ENCODE data around the gene PAN3. TPM values are rescaled to one million over a fixed set of nuclear protein-coding genes. Genes with fewer than 3 reads are reported as not detected.

Gene PAN3
- total RNA-seq, 4 donors from 2014 or later = 26.2 to 30.4 (median 27.1) TPM

- WGBS = 41% methylated on average over 2 of the region's 2 CpGs
- Histone ChIP-seq H3K4me1 (no peaks in the 10 kb centered on the region), H3K27me3 (no peaks in the 10 kb centered on the region), H3K36me3 (peaks cover 0 to 24% (median 14%) of the 10 kb centered on the region in 4 donors), H3K4me3 (no peak overlapping the region), H3K27ac (replicated peaks in 1 of 4) (no peak overlapping the region), H3K9me3 (no peaks in the 10 kb centered on the region)
- intact Hi-C loops (cut with DNase I) = no loop called here
- TF ChIP-seq POLR2A (IDR thresholded peaks at IDR 0.05; ENCODE audit: low read depth) = no peak
- TF ChIP-seq CTCF (IDR thresholded peaks at IDR 0.05) = no peak
- no peak for TF ChIP-seq EP300 (IDR thresholded peaks at IDR 0.05)
- TF ChIP-seq POLR2AphosphoS5 (IDR thresholded peaks at IDR 0.05) = no peak
- no peak for DNase-seq (ENCODE audit: extremely low spot score)
Measured at GRCh38 chr13:28239374-28239773, 101.0 kb downstream of the PAN3 start.

GRCh38 chr13:28245465-28245864 is 107.1 kb downstream of the PAN3 start:
- WGBS = 88% methylated on average over 2 of the region's 2 CpGs
- no peak overlapping the region for H3K27ac ChIP-seq (replicated peaks in 1 of 4)

GRCh38 chr13:28246891-28247290 is 108.5 kb downstream of the PAN3 start:
- Histone ChIP-seq H3K36me3 (peaks cover 0 to 9% (median 7%) of the 10 kb centered on the region in 4 donors), H3K9me3 (no peaks in the 10 kb centered on the region), H3K4me1 (peaks cover 0 to 4% (median 0%) of the 10 kb centered on the region in 4 donors), H3K4me3 (no peak overlapping the region), H3K27me3 (no peaks in the 10 kb centered on the region), H3K27ac (replicated peaks in 1 of 4) (no peak overlapping the region)
- no peak for DNase-seq (ENCODE audit: extremely low spot score)
- intact Hi-C loops (cut with DNase I) = no loop called here
- 88% methylated on average over 2 of the region's 2 CpGs for WGBS
- no peak for TF ChIP-seq EP300 (IDR thresholded peaks at IDR 0.05)
- no peak for TF ChIP-seq POLR2A (IDR thresholded peaks at IDR 0.05; ENCODE audit: low read depth)
- no peak for TF ChIP-seq POLR2AphosphoS5 (IDR thresholded peaks at IDR 0.05)
- no peak for TF ChIP-seq CTCF (IDR thresholded peaks at IDR 0.05)

More at GRCh38 chr13:28245465-28245864, 107.1 kb downstream of the PAN3 start:
- TF ChIP-seq POLR2AphosphoS5 (IDR thresholded peaks at IDR 0.05) (no peak), POLR2A (IDR thresholded peaks at IDR 0.05; ENCODE audit: low read depth) (no peak), EP300 (IDR thresholded peaks at IDR 0.05) (no peak)
- no peaks in the 10 kb centered on the region for H3K27me3 ChIP-seq
- peaks cover 0 to 4% (median 0%) of the 10 kb centered on the region in 4 donors for H3K4me1 ChIP-seq
- no peak for DNase-seq (ENCODE audit: extremely low spot score)
- peaks cover 0 to 16% (median 11%) of the 10 kb centered on the region in 4 donors for H3K36me3 ChIP-seq
- no peak overlapping the region for H3K4me3 ChIP-seq
- H3K9me3 ChIP-seq = no peaks in the 10 kb centered on the region
- intact Hi-C loops (cut with DNase I) = no loop called here

- H3K4me3 ChIP-seq = no peak overlapping the region
- H3K9me3 ChIP-seq = no peaks in the 10 kb centered on the region
- intact Hi-C loops (cut with DNase I) = no loop called here
- peaks cover 0 to 9% (median 7%) of the 10 kb centered on the region in 4 donors for H3K36me3 ChIP-seq
- DNase-seq (ENCODE audit: extremely low spot score) = no peak
- no peak overlapping the region for H3K27ac ChIP-seq (replicated peaks in 1 of 4)
- WGBS = 53% methylated on average over 1 of the region's 1 CpG
- peaks cover 0 to 4% (median 0%) of the 10 kb centered on the region in 4 donors for H3K4me1 ChIP-seq
- no peaks in the 10 kb centered on the region for H3K27me3 ChIP-seq
- TF ChIP-seq POLR2A (IDR thresholded peaks at IDR 0.05; ENCODE audit: low read depth) (no peak), POLR2AphosphoS5 (IDR thresholded peaks at IDR 0.05) (no peak), CTCF (IDR thresholded peaks at IDR 0.05) (no peak), EP300 (IDR thresholded peaks at IDR 0.05) (no peak)
Measured at GRCh38 chr13:28248080-28248479, 109.7 kb downstream of the PAN3 start.

- no peaks in the 10 kb centered on the region for H3K9me3 ChIP-seq
- peaks cover 0 to 4% (median 0%) of the 10 kb centered on the region in 4 donors for H3K4me1 ChIP-seq
- intact Hi-C loops (cut with DNase I) = no loop called here
- H3K36me3 ChIP-seq = peaks cover 0 to 6% (median 0%) of the 10 kb centered on the region in 4 donors
- DNase-seq (ENCODE audit: extremely low spot score) = no peak
- no peak overlapping the region for H3K27ac ChIP-seq (replicated peaks in 1 of 4)
- H3K4me3 ChIP-seq = no peak overlapping the region
- 88% methylated on average over 10 of the region's 10 CpGs for WGBS
- no peak for TF ChIP-seq POLR2A (IDR thresholded peaks at IDR 0.05; ENCODE audit: low read depth)
- TF ChIP-seq CTCF (IDR thresholded peaks at IDR 0.05) = no peak
- no peak for TF ChIP-seq POLR2AphosphoS5 (IDR thresholded peaks at IDR 0.05)
- no peak for TF ChIP-seq EP300 (IDR thresholded peaks at IDR 0.05)
- H3K27me3 ChIP-seq = no peaks in the 10 kb centered on the region
Measured at GRCh38 chr13:28250542-28250941, 112.2 kb downstream of the PAN3 start.

Measured in esophagus muscularis mucosa (tissue), 4 donors.